GM04504 (cell line): Measurements from ENCODE around the gene CDYL.
"Not testable (repeated sequence)": the region's sequence is repeated elsewhere in the genome, so short reads cannot be mapped to it uniquely, and the experiment has no call there.

Experiments
- DNase-seq: peaks from one replicate; pipeline ENCODE4 v3.0.0-alpha.2; 2012; ENCODE audit warnings: low read depth

Gene CDYL

GRCh38 chr6:4805553-4806336 is 29.5 kb downstream of the CDYL start:
- no peak for DNase-seq

- no peak for DNase-seq
These were observed 30.1 kb downstream of the CDYL start for GRCh38 chr6:4806337-4806725.

- no peak for DNase-seq
These were observed 30.6 kb downstream of the CDYL start for GRCh38 chr6:4806791-4807190.

- no peak for DNase-seq
These were observed 32.2 kb downstream of the CDYL start for GRCh38 chr6:4808396-4808795.

GRCh38 chr6:4809999-4810918 is 34.1 kb downstream of the CDYL start:
- no peak for DNase-seq

GRCh38 chr6:4812068-4812467 is 35.9 kb downstream of the CDYL start:
- DNase-seq = no peak

GRCh38 chr6:4813055-4813454 is 36.9 kb downstream of the CDYL start:
- DNase-seq = no peak

- DNase-seq = no peak
These were observed 38.0 kb downstream of the CDYL start for GRCh38 chr6:4814212-4814611.

- no peak for DNase-seq
These were observed 38.8 kb downstream of the CDYL start for GRCh38 chr6:4814987-4815386.

- no peak for DNase-seq
These were observed 39.4 kb downstream of the CDYL start for GRCh38 chr6:4815584-4815983.

- no peak for DNase-seq
These were observed 40.7 kb downstream of the CDYL start for GRCh38 chr6:4816904-4817303.

- no peak for DNase-seq
These were observed 41.3 kb downstream of the CDYL start for GRCh38 chr6:4817551-4817950.

- no peak for DNase-seq
These were observed 42.2 kb downstream of the CDYL start for GRCh38 chr6:4818272-4818938.

- no peak for DNase-seq
These were observed 43.6 kb downstream of the CDYL start for GRCh38 chr6:4819706-4820283.

- DNase-seq = peak; percentile 69
These were observed 44.6 kb downstream of the CDYL start for GRCh38 chr6:4820704-4821276.

GRCh38 chr6:4822476-4822875 is 46.3 kb downstream of the CDYL start:
- DNase-seq = no peak

GRCh38 chr6:4828187-4828698 is 52.0 kb downstream of the CDYL start:
- no peak for DNase-seq

GRCh38 chr6:4829089-4829488 is 52.9 kb downstream of the CDYL start:
- no peak for DNase-seq

- DNase-seq = not testable (repeated sequence)
These were observed 59.3 kb downstream of the CDYL start for GRCh38 chr6:4835540-4835939.

GRCh38 chr6:4840169-4840568 is 64.0 kb downstream of the CDYL start:
- no peak for DNase-seq

- DNase-seq = no peak
These were observed 67.9 kb downstream of the CDYL start for GRCh38 chr6:4844108-4844507.

- DNase-seq = no peak
These were observed 70.2 kb downstream of the CDYL start for GRCh38 chr6:4846387-4846786.
